ENCODE measurements around the gene RAP1GAP. TPM values are rescaled to one million over a fixed set of nuclear protein-coding genes. Genes with fewer than 3 reads are reported as not detected.
"Not testable (repeated sequence)": the region's sequence is repeated elsewhere in the genome, so short reads cannot be mapped to it uniquely, and the experiment has no call there.

Gene RAP1GAP
- total RNA-seq, 2 experiments from 2014 or later = 0.17 to 0.32 TPM

DNA sequence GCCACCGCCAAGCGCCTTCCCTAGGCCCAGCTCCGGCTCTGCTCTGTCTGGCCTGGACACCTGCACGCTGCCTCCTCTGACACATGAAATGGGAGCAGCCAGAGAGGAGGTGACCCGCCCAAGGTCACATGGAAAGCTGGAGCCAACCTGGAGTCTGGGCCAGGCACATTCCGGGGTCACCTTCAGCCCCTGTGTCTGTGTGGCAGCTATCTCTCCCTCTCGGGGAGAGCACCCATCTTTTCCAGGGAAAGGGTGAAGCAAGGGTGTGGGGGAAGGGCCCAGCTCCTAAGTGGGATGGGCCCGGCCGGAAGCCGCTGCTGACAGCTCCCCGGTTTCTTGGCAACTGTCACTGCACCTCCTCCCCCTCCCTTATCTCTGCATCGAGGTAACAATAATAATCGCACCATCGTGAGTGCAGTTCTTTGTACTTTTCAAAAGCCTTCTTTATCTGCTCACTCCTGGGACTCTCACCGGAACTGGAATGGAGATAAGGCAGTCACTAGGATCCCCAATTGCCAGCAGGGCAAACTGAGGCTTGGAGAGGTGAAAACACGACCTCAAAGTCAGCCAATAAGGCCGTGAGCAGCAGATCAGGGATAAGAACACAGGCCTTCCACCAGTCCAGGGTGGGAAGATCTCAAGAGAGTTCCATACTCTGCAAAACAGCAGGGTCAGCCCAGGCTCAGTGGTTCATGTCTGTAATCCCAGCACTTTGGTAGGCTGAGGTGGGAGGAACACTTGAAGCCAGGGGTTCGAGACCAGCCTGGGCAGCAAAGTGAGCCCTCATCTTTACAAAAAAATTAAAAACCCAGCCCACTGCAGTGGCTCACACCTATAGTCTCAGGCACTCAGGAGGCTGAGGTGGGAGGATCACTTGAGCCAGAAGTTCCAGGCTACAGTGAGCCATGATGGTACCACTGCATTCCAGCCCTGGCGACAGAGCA, 36.9 kb downstream of the RAP1GAP start:
- H3K27me3 Mint-ChIP-seq = peaks cover 10% of the 10 kb centered on the region
- no peak for DNase-seq
- H3K4me3 Mint-ChIP-seq = no peak overlapping the region
- H3K4me1 Mint-ChIP-seq = no peaks in the 10 kb centered on the region
- H3K36me3 Mint-ChIP-seq (ENCODE audit: low read depth) = no peaks in the 10 kb centered on the region
- no peaks in the 10 kb centered on the region for H3K9me3 Mint-ChIP-seq
- ChIA-PET POLR2A (no interaction called here), CTCF (interaction anchor here (0.6 kb wide), 1 partner anchor 591 kb away, joined by 3 read pairs; no protein-coding TSS in a partner anchor)
- H3K27ac Mint-ChIP-seq = no peak overlapping the region

DNA sequence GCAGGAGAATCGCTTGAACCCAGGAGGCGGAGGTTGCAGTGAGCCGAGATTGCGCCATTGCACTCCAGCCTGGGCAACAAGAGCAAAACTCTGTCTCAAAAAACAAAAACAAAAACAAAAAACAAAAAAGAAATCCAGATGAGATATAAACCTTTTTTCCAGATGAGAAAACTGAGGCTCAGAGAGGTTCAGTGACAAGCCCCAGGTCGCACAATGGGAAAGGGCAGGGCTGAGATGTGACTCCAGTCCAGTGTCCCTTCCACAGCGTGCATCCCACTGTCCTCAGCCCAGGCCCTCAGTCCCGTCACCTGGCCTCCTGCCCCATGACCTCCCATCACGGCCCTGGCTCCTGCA, 37.6 kb downstream of the RAP1GAP start:
- H3K4me1 Mint-ChIP-seq; H3K9me3 Mint-ChIP-seq; H3K4me3 Mint-ChIP-seq; H3K36me3 Mint-ChIP-seq (ENCODE audit: low read depth); DNase-seq; POLR2A ChIA-PET; H3K27ac Mint-ChIP-seq: not testable (repeated sequence)
- CTCF ChIA-PET = interaction anchor here (0.6 kb wide), 1 partner anchor 590 kb away, joined by 3 read pairs; no protein-coding TSS in a partner anchor
- H3K27me3 Mint-ChIP-seq = peaks cover 10% of the 10 kb centered on the region

DNA sequence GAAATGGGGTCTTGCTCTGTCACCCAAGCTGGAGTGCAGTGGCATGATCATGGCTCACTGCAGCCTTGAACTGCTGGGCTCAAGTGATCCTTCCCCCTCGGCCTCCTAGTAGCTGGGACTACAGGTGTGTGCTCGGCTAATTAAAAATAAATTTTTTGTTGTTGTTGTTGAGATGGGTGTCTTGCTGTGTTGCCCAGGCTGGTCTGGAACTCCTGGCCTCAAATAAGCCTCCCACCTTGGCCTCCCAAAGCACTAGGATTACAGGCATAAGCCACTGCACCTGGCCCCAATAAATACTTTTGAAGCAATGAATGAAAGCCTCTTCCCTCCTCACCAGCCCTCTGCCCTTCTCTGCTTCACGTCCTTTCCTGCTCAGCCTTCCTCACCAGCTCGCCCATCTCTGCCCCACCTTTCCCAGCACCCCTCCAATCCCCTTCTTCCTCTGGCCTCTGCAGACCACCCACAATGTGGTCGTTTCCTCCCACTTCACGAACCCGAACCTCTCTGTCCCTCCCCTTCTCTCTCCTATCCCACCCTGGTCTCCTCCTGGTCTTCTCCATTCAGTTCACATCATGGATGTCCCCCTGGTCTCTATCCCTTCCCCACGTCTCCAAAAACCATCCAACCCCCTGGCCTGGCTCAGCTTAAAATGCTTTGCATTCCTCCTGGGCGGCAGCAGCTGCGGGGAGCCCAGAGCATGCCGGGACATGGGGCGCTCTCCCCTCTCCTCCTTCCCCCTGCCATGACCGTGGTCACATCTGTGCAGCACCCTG, 38.4 kb downstream of the RAP1GAP start:
- Mint-ChIP-seq H3K4me1 (no peaks in the 10 kb centered on the region), H3K27me3 (peaks cover 10% of the 10 kb centered on the region), H3K4me3 (no peak overlapping the region), H3K27ac (no peak overlapping the region), H3K9me3 (no peaks in the 10 kb centered on the region), H3K36me3 (ENCODE audit: low read depth) (no peaks in the 10 kb centered on the region)
- ChIA-PET CTCF (no interaction called here), POLR2A (no interaction called here)
- no peak for DNase-seq

- peaks cover 10% of the 10 kb centered on the region for H3K27me3 Mint-ChIP-seq
- no peaks in the 10 kb centered on the region for H3K36me3 Mint-ChIP-seq (ENCODE audit: low read depth)
- no peaks in the 10 kb centered on the region for H3K4me1 Mint-ChIP-seq
- ChIA-PET POLR2A (no interaction called here), CTCF (no interaction called here)
- H3K4me3 Mint-ChIP-seq = no peak overlapping the region
- DNase-seq = no peak
- H3K27ac Mint-ChIP-seq = no peak overlapping the region
- no peaks in the 10 kb centered on the region for H3K9me3 Mint-ChIP-seq
These were observed 39.2 kb downstream of the RAP1GAP start for GRCh38 chr1:21629971-21630370.

DNA sequence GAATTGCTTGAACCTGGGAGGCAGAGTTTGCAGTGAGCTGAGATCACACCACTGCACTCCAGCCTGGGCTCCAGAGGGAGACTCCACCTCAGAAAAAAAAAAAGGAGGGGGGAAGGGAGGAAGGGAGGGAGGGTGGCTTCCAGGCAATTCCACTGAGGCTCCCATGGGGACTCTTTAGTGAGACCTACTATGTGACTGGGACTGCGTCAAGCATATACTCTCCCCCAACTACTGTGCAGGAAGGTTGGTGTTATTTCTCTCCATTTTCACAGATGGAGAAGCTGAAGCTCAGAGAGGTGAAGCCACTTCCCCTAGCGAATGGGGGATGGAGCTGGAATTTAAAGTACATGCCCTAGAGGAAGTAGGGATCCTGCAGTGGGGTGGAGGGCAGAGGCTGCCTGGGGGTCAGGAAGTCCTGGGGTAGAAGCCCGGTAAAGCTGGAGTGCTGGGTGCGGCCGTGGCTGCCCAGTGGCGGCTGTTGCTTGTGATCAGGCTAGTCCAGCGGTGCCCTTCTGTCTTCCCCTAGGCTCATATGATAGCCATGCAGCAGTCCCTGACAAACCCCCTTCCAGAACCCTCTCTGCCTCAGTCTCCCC, 40.3 kb downstream of the RAP1GAP start:
- POLR2A ChIA-PET = no interaction called here
- Mint-ChIP-seq H3K27ac (no peak overlapping the region), H3K36me3 (ENCODE audit: low read depth) (no peaks in the 10 kb centered on the region)

DNA sequence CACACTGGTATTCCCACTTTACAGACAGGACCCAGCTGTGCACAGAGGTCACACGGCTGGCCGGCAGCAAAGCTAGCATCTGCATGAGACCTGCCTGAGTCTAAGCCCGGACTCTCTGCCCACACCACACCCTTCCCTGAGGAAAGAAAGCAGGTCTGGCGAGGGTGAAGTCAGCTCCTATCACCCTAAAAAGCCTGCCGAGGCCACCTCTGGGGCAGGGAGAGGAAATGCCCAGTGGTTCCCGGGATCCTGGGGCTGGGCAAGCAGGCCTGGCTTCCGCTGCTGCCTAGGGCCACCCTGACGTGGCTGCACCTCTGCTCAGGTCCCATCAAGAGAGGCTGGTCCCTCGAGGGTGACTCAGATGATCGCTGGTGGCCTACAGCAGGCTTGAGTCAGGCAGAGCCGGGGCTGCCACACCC, 42.2 kb downstream of the RAP1GAP start:
- H3K4me1 Mint-ChIP-seq = peaks cover 4% of the 10 kb centered on the region
- no peak for DNase-seq
- POLR2A ChIA-PET = no interaction called here

More for the DNA sequence above, 40.3 kb downstream of the RAP1GAP start:
- no peak for DNase-seq
- Mint-ChIP-seq H3K9me3 (no peaks in the 10 kb centered on the region), H3K4me3 (no peak overlapping the region), H3K4me1 (no peaks in the 10 kb centered on the region), H3K27me3 (peaks cover 10% of the 10 kb centered on the region)
- CTCF ChIA-PET = no interaction called here

GRCh38 chr1:21625390-21626190, 43.6 kb downstream of the RAP1GAP start:
- CTCF ChIA-PET = interaction anchor here (0.5 kb wide), 1 partner anchor 823 kb away, joined by 3 read pairs; no protein-coding TSS in a partner anchor

More for the DNA sequence above, 42.2 kb downstream of the RAP1GAP start:
- Mint-ChIP-seq H3K27me3 (peaks cover 12% of the 10 kb centered on the region), H3K9me3 (no peaks in the 10 kb centered on the region), H3K27ac (no peak overlapping the region), H3K4me3 (no peak overlapping the region), H3K36me3 (ENCODE audit: low read depth) (no peaks in the 10 kb centered on the region)
- CTCF ChIA-PET = interaction anchor here (0.6 kb wide), 1 partner anchor 10 kb away, joined by 4 read pairs; no protein-coding TSS in a partner anchor

GRCh38 chr1:21624571-21625389, 44.4 kb downstream of the RAP1GAP start:
- ChIA-PET CTCF (interaction anchor here (0.8 kb wide), 1 partner anchor 104 kb away, joined by 5 read pairs; no protein-coding TSS in a partner anchor), POLR2A (no interaction called here)
- H3K27me3 Mint-ChIP-seq = peaks cover 13% of the 10 kb centered on the region
- H3K4me3 Mint-ChIP-seq = no peak overlapping the region
- no peaks in the 10 kb centered on the region for H3K9me3 Mint-ChIP-seq
- DNase-seq = no peak
- peaks cover 4% of the 10 kb centered on the region for H3K4me1 Mint-ChIP-seq
- no peak overlapping the region for H3K27ac Mint-ChIP-seq
- H3K36me3 Mint-ChIP-seq (ENCODE audit: low read depth) = no peaks in the 10 kb centered on the region

More at GRCh38 chr1:21625390-21626190, 43.6 kb downstream of the RAP1GAP start:
- peaks cover 4% of the 10 kb centered on the region for H3K4me1 Mint-ChIP-seq
- no peak for DNase-seq
- POLR2A ChIA-PET = no interaction called here
- H3K27me3 Mint-ChIP-seq = peaks cover 15% of the 10 kb centered on the region
- no peaks in the 10 kb centered on the region for H3K36me3 Mint-ChIP-seq (ENCODE audit: low read depth)
- H3K9me3 Mint-ChIP-seq = no peaks in the 10 kb centered on the region
- H3K4me3 Mint-ChIP-seq = no peak overlapping the region
- H3K27ac Mint-ChIP-seq = no peak overlapping the region

- no peaks in the 10 kb centered on the region for H3K9me3 Mint-ChIP-seq
- no peak overlapping the region for H3K27ac Mint-ChIP-seq
- H3K4me3 Mint-ChIP-seq = no peak overlapping the region
- peaks cover 4% of the 10 kb centered on the region for H3K4me1 Mint-ChIP-seq
- ChIA-PET POLR2A (no interaction called here), CTCF (interaction anchor here (1.1 kb wide), 1 partner anchor 17 kb away, joined by 3 read pairs; no protein-coding TSS in a partner anchor)
- H3K36me3 Mint-ChIP-seq (ENCODE audit: low read depth) = no peaks in the 10 kb centered on the region
- peaks cover 9% of the 10 kb centered on the region for H3K27me3 Mint-ChIP-seq
- no peak for DNase-seq
These were observed 45.7 kb downstream of the RAP1GAP start for GRCh38 chr1:21623410-21623961.

DNA sequence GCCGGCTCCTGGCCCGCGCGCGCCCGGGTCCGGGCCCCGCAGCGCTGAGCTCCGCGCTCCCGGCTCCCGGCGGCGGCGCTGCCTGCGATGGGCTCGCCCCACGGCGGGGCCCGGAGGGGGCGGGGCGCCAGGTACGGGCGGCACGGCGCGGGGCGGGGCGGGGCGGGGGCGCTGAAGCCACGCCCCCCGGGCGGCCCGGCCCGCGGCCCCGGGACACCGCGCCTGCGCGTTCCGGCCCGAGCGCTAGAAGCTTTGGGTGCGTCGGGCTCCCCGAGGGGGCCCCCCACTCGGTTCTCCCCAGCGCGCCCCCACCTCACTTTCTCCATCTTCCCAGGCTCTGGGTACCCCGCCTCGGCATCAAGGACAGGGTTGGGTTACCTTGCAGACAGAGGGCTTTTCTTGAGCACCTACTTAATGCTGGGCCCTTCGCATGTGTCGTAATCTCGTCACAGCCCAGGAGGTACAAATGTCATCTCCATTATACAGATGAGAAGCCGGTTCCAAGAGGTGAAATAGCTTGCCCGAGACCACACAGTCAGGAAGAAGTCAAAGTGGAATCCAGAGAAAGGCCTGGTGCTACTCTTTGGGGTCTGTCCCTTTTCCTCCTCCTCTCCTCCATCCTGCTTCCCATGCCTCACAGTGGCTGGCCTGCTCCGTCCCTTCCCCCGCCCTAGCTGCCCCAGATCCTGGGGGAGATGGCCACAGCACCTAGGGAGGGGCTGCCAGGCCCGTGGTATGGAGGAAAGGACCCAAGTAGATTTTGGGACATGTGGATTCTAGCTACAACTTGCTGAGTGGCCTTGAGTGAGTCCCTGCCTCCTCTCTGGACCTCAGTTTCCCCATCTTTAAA, 46.5 kb downstream of the RAP1GAP start:
- H3K9me3 Mint-ChIP-seq = no peaks in the 10 kb centered on the region
- H3K36me3 Mint-ChIP-seq (ENCODE audit: low read depth) = no peaks in the 10 kb centered on the region
- peaks cover 4% of the 10 kb centered on the region for H3K4me1 Mint-ChIP-seq
- ChIA-PET POLR2A (no interaction called here), CTCF (interaction anchor here (1.1 kb wide), 1 partner anchor 18 kb away, joined by 3 read pairs; no protein-coding TSS in a partner anchor)
- peaks cover 9% of the 10 kb centered on the region for H3K27me3 Mint-ChIP-seq
- H3K4me3 Mint-ChIP-seq = peak overlapping the region; percentile 50
- DNase-seq = peak; percentile 44
- no peak overlapping the region for H3K27ac Mint-ChIP-seq
